HUDEP-2 (cell line): ENCODE measurements around the gene SEZ6.

Source experiments
- DNase-seq, 76 experiments: peaks; one replicate each; lab custom pipeline; 2025; ENCODE audit not compliant: unreplicated experiment in 76 of 76; lab: John Stamatoyannopoulos, UW

SEZ6 gene

DNA sequence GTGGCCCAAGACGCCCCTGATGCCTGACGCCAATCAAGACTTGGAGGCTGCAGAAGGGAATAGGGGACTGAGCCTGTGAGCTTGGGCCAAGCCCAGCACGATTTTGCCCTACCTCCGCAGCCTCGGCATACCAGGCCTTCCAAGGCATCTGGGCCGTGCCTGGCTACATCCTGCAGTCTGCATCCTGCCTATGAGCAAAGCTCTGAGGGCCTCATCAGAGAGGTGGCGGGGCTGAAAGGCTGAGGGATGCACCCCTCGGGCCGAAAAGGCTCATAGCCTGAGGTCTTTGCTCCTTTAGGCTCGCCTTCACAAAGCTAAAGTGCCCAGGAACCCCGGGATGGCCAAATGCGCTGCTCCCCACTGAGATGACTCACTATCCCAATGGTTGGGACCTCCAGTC lies 2.5 kb downstream of the SEZ6 start:
- DNase-seq: no peak

DNA sequence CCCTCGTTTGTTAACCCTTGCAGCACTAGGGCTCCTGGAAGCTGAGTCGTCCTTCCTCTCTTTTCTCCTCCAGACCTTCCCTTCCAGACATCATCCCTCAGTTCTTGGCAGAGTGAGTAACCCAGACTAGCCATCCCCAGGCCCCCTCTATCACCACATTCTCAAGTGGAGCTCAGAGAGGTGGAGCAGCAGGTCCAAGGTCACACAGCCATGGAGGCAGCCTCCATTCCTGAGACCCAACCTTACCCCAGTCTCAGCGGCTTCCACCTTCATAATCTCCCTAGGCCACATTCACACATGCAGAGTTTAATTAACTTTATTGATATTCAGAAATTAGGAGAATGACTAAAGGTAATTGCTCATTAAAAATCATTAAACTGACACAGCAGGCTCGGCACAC lies 3.0 kb downstream of the SEZ6 start:
- no peak for DNase-seq

DNA sequence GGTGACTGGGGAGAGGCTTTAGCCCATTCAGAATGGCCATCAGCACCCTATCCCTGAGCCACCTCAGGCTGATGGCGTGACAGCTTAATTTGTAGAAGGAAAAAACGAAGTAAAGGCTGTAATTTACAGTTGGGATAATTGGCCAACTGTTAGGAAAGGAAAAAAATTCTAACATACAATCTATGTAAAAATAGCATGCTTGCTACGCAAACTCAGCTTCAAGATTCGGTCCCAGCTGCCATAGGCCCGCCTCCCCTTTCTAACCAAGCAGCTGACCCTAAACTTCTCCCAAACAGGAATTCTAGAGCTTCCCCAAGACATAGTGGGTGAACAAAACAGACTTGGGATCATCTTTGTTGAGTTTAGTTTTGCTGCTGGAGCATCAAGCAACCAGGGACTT lies 4.9 kb downstream of the SEZ6 start:
- DNase-seq: no peak

DNA sequence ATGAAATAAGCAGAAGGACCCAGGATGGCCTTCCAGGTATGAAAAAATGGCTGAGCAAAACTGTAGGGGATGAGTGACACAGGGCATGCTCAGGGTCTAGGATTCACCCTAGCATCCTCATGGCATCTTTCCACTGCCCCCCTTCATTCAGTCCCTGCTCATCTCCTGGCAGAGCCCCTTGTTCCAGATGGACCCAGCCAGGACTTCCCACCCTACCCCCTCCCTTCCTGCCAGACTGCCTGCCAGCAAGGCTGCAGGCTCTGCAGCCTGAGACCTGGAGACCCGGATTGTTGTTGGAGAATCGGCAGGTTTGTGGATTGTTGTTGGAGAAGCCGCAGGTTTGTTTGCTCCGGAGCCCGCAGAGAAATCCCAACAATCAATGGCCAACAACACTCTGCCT lies 6.6 kb downstream of the SEZ6 start:
- DNase-seq: no peak

DNA sequence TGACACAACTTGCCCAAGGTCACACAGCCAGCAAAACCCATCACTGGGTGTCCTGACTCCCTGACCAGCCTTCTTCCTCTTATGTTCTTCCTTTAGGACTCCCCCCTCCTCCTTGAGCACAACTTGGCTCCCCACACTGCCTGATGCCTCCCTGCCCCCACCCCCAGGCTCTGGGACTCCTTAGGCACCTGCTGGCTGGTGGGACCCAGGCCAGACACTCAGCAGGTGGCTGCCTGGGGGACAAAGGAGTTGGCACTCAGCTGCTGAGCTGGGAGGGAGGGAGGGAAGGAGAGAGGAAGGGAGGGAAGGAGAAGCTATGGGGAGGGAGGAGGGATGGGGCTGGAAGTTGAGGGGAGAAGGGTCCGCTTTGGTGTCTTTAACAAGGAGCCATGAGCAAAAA lies 8.0 kb downstream of the SEZ6 start:
- DNase-seq: no peak

DNA sequence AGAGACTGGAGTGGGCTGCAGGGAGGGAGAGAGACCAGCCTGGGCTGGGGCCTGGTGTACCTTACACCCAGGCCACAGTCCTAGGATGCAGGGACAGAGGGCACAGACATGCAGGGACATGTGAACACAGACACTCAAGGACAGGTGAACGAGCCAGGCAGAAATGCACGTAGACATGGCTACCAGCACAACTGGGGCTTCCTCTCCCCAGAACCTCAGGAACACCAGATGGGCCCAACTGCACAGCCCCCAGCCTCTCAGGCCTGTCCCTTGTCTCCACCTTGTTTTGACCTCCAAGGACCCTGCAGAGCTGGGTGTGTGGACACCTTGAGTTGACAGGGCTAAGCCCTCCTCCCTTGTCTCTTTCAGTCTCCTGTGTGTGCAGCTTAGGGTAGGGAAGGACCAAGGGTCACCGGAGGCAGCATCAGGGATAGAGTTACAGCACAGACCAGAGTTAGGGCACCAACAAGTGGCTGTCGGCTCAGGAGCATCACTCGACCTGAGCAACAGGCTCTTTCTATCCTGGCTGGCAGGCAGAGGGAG lies 9.2 kb downstream of the SEZ6 start:
- DNase-seq: no peak

DNA sequence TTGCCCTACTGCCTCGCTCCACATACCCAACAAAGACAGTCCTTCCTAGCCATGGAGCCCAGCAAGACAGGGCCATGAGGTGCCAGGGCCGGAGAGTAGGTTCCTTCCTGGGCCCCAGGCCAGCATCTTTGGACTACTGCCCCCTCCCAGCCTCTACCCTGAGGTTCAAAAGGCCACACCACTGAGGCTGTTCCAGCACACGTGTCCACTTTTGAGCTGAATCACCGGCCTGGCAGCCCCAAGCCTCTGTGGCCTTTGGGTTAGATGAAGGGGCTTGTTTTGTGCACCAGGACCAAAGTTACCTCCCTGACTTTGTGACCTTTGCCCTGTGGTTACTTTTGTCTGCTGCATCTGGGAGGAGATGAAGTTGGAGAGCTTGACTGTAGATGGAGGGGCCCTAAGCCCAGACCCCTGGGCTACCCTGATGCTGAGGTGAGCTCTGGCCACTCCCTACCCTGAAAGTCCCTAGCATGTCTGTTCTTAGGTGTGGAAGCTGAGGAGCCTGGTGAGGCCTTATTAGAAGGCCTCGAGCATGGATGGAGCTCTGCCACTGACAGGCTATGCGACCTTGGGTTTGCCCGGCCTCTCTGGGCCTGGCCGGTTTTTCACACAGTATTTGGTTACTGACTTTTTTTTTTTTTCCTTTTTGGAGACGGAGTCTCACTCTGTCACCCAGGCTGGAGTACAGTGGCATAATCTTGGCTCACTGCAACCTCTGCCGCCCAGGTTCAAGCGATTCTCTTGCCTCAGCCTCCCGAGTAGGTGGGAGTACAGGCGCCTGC lies 12.0 kb downstream of the SEZ6 start:
- DNase-seq: no peak

DNA sequence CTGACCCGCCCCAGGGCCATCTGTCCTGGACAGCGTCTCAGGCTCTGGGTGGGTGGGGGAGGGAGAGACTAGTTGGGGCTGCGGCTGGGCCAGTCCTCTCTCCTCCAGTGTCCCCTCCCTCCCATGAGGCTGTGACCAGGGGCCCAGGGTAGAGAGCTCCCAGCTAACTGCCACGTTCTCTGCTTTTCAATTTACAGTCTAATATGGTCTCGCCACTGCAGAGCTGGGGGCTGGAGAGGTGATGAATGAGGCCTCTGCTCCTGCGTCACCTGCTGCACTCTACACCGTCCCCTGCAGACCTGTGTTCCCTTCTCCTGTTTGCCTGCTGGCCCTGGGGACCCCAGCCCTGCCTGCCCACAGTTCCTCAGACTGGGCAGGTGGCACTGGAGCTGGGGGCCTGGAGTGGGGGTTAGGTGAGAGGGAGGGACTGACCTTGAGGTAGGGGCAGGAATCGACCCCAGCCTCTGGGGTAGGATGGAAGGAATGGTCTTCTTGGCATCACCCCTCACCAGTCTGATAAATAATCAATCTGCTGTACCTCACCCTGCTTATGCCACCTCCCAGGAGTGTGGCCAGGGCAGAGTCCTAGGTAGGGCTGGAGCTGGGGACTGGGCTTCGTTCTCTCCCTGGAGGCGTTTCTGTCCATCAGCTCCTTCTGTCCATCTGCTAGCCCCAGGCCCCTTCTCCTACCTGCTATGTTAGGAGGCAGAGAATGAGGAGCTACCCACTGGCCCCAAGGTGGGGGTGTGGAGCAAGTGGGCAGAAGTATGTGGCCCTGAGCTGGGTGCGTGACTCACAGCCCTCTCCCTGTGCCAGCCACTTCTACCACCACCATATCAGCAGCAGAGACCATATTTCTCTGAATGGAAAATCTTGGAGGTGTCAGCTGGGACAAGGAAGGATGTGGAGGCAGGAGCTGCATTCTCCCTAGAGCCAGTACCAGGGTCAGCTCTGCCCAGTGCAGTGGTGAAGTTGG lies 12.9 kb downstream of the SEZ6 start:
- DNase-seq: no peak

DNA sequence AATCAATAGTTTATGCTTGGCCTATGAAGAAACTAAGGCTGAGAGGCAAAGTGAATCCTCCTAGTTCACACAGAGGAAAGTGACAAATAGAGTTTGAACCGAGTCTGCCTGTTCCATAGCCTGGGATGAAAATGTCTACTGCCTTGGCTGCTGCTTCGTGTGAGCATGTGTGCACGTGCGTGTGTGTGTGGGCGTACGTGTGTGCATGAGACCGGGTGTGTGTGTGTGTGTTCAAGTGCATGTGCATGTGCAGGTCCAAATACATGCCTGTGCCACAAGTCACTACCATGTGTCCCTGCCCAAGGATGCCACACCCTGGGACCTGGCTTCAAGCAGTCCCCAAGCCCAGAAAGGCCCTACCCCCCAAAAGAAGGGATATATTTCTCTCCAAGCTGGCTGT lies 13.6 kb downstream of the SEZ6 start:
- no peak for DNase-seq

DNA sequence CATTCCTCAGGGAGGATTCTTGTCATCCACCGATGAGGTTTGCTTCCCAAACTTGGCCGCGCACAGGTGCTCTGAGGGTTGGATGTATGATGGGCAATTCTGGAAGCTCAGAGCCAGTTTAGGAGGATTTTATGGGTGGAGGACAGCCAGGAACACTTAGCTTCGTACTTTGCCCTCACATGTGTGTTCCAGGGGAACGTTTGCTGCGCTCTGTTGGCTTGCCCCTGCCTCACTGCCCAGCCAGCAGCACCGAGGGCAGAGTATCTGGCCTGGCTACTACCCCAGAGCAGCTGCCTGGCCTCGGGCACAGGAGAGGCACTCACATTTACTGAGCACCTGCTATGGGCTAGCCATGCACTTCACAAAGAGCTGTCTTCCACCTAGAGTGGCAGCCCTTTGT lies 14.1 kb downstream of the SEZ6 start:
- DNase-seq: no peak

DNA sequence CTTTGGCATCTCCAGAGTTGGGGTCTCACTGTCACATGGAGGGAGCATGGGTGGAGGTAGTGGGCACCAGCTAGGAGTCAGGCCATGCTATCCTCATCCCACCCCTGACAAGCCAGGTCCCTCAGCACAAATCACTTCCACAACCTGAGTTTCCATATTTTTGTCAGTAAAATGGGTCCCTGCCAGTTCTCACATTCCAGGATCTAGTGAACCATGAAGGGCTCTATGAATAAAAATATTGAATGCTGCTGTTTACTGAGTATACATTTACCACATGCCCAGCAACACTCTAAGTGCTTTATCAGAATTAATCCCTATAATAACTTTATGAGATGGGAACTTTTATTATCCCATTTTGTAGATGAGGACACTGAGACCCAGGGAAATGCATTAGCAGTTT lies 16.8 kb downstream of the SEZ6 start:
- no peak for DNase-seq

DNA sequence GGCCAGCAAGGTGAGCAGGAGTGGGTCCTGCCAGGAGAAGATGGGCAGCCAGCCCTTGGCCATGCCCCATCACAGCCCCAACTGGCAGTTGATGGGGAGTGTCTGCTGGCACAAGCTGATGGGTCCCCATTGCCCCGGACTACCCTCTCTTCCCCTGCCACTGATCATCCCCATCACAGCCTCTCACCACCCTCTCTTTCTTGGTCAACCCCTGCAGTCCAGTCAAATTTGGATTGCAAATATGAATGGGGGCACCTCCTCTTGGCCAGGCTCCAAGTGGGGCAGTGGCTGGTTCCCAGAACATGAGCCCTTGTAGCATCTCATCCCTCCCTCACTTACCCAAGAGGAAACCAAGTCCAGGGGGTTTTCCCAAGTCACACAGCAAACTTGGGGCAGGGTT lies 17.4 kb downstream of the SEZ6 start:
- no peak for DNase-seq

DNA sequence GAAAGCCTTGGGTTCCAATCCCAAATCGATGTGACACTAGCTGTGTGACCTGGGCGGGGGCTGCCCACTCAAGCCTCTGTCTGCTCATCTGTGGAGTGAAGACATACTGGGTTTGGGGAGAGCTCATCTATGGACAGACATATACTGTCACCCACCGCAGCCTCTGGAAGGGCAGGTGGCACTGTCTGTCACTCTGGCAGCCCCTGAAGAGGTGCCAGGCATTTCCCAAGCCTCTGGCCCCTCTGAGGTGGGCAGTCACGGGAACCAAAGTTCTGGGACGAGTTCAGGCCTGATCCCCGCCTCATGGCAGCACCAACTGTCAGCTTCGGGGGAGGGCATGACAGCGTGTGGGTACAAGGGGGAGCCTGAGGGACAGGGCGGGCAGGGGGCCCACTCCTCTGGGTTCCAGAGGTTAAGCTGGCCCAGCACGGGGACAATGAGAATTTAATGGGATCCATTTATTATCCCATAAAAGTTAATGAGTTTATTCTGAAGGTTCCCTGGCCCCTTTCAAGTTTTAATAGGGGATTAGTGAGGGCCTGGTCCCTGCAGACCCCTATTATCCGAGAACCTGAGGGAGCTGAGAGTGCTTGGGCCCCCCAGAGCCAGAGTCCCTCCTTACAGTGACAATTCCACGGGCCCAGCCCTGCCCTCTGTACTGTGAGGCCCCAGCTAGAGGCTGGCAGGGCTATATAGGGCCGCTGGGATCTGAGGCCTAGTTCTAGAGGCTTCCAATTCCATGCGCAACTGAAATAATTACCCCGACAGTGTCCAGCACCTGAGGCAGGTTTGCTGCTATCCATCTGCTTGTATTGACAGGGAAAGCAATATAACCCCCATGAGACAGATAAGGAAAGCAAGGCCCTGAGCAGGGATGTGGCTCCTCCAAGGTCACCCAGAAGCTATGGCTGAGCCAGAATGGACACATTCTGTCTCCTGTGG lies 18.8 kb downstream of the SEZ6 start:
- DNase-seq: no peak

DNA sequence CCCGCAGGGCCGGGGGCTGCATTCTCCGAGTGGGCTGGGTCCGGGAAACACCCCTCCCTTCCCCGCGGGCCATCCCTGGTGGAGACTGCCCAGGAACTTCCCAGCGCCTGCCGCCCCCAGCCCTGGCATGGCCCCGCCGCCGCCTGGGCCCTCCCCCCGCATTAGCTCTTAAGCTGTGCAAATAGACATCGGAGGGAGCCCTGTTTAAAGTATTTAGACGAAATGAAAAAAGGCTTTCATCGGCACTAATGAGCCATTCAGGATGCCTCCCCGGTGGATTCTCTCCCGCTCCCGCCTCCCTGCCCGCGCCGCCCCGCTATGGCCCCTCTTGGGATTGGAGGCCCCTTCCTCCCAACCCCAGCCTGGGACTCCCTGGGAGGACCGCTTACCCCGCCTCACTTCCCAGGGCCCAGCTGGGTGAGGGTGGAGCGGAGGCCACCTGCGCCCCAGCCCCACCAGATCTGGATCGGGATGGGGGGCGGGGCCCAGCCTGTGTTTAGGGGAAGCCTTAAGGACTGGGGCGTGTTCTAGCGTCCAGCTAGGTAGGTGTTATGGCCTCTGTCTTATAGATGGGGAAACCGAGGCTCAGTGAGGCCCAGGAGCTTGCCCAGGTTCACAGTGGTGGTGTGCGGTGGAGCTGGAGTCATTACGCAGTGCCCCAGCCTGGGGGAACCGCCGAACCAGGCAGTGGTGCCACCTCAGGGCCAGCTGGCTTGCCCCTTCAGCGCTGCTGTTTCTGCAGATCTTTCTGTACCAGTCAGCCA lies 19.7 kb downstream of the SEZ6 start:
- no peak for DNase-seq

DNA sequence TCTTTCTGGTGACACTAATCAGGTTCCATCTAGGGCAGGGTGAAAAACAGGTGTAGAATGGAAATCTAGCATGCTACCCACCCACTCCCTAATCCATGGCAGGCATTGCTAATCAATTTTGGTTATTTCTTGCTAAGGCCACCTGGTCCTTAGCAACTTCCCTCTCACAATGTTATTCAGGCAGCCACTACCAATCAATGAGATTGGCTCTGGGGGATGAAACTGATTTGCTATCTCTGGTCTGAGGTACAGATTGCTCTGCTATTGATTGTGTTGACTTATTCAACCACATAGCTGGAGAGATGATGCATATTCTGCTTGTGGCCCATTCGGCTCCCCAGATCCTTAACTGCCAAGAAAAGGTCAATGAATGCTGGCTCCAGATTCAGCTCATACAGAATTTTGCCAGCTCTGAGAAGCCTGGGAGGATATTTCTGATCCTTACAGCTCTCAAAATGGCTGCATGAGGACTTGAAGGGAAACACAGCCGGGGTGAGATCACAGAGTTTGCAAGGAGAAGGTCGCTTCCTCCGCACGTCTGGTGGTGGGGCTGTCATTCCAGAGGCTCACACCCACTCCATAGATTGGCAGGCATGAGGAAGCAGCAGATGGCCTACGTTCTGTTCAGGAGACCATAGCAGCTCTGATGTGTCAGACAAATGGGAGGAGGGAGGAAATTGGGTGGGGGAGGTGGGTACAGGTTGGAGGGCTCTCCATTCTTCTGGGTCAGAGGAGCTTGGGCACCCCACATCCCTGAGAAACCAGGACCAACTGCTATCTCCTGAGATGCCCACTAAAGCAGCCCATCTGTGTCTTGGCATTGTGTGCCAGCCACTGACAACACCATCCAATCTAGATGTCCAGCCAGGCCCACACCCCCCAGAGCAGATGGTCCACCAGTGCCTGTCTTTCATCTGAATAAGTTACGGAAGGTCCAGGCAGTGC lies 22.3 kb downstream of the SEZ6 start:
- DNase-seq: no peak

DNA sequence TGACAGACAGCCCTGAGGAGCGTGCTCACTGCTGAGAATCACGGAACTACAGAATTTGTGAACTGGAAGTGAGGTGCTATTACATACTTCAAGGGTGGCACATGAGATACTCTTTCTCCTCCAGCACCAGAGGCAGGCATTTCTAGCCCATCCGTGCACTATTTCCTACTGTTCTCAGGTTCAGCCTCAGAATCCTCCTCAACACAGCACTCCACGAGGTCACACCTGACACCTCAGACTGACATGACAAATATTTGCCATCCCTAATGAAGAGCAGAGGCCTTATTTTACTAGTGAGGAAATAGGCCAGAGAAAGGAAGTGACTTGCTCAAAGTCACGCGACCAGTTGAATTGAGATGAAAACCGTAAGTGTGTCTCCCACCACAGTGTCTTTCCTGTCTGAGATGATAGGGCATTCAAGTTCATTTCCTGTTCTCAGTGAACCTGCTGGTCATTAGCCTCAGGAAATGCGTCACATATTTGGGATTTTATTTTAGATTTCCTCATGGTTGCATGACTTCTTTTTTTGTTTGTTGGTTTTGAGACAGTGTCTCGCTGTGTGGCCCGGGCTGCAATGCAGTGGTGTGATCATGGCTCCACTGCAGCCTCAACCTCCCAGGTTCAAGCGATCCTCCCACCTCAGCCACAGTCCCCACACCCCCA lies 23.6 kb downstream of the SEZ6 start:
- DNase-seq: no peak

DNA sequence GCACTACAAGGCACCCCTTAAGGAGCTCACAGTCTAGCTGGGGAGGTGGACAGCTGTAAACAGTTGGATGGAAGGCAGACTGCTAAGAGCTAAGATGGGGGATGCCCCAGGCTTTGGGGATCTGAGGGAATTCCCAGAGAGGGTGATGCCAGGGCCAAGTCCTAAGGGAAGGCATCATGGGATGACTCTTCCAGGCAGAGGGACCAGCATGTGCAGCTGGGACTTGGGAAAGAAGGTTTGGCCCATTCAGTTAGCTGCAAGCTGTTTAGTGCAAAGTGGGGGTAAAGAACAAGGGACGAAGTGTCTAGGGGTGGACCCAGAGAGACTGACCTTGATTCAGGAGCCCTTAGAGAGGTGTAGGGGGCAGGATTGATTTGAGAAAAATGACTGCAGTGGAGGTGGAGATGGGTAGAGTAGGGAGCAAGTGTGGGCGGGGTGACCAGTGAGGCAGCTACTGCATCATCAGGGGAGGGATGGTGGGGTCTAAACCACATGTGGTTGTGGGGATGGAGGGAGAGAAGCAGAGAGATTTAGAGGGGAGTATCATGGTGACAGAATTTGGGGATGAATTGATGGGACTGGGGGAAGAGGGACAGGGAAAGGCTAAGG lies 27.4 kb downstream of the SEZ6 start:
- DNase-seq: no peak
